Epithelial cell of prostate (primary cell): ENCODE data around the gene TIGD3.
"Not testable (repeated sequence)": the region's sequence is repeated elsewhere in the genome, so short reads cannot be mapped to it uniquely, and the experiment has no call there.

Experiments
- DNase-seq: peaks from one replicate; pipeline ENCODE4 v3.0.0-alpha.2; 2011; ENCODE audit warnings: low read depth, low spot score
- H3K27ac ChIP-seq: fragments of 450-650 bp; 2 replicates; pipeline ENCODE4 v1.5.1; 2017; ENCODE audit warnings: mild to moderate bottlenecking

Gene TIGD3

DNA sequence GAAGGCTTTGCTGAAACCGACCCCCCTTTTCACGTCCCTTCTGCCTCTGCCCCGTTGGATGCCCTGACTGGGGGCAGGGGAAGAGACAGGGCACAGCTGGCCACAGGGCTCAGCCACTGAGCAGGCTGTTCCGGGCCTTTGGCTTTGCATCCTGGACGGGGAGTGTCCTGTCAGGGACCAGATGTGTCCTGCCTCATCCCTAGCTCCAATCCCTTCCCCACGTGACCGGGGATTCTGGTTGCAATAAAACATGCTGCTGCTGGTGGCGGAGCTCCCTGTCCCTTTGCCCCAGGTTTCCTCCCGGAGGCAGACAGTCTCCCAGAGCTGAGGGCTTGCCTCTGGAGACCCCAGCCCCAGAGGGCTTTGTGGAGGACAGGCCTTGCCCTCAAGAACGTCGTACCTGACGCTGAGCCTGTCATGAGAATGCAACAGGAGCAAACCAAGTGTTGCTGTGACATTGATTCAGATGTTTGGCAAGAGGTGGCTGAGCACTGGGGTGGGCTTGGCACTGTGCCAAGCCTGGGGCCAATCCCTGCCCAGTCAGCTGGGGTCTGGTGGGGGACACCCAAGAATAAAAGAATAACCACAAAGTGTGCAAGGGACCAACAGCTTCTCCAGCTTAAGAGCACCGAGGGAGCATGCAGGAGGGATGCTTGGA, 32.6 kb upstream of the TIGD3 start:
- no peak overlapping the region for H3K27ac ChIP-seq
- DNase-seq = no peak

DNA sequence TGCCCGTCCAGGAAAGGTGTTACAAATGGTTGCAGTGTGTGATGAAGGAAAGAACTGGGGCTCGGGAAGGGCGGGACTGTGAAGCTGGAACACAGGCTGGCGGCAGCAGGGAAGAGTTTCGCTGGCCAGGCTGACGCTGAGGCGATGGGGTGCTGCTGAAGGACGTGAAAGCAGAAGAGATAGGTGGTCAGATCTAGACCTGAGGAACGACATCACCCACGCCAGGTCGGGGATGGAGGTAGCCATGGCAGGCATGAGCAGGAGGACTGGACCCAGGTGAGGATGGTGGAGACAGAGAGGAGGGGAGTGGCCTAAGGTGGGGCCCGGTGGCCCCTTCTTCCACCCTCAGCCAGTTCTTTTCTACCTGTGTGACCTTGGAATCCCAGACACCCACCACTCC, 30.7 kb upstream of the TIGD3 start:
- DNase-seq = no peak

DNA sequence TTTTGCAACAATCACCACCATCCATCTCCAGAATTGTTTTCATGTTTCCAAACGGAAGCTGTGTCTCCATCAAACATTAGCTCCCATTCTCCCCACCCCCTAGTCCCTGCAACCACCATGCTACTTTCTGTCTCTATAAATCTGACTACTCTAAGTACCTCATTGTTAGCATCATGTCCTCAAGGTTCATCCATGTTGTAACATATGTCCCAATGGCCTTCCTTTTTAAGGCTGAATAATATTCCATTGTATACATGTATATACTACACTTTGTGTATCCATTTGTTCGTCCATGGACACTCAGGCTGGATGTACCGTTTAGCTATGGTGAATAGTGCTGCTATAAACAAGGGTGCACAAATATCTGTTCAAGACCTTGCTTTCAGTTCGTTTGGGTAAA, 29.1 kb upstream of the TIGD3 start:
- no peak for DNase-seq
- no peak overlapping the region for H3K27ac ChIP-seq

More for the DNA sequence above, 30.7 kb upstream of the TIGD3 start:
- no peak overlapping the region for H3K27ac ChIP-seq

DNA sequence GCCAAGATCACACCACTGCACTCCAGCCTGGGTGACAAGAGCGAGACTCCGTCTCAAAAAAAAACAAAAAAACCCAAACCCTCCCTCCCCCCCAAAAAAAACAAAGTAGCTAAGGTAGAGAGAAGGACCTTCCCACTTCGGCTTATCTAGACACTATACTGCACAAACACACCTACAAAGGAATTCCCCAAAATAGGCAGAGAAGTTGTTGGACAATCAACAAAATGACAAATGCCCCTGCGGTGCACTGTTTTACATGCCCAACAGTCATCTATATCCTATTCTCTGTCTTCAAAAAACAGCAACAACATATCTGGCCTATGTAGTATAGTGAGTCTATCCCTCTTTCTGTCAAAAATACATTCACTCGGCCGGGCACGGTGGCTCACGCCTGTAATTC, 27.5 kb upstream of the TIGD3 start:
- DNase-seq = no peak
- no peak overlapping the region for H3K27ac ChIP-seq

DNA sequence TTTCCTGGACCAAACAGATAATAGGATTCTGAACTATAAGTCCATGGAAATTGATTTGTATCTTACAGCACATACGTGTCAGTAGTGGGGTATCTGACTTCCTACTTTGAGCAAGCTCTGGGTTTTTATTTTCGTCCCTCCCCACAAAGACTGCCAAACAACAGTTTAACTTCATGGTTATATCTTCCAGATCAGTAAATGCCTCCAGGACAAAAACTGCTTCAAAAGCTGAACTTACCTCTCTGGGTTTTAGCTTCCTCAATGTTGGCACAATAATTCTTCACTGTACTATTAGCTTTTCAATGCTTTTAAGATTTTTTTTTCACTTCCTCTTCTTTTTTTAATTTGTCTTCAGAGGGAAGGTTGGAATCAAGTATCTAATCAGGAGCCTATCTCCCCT, 25.1 kb upstream of the TIGD3 start:
- peak overlapping the region; percentile 18 for H3K27ac ChIP-seq
- no peak for DNase-seq

DNA sequence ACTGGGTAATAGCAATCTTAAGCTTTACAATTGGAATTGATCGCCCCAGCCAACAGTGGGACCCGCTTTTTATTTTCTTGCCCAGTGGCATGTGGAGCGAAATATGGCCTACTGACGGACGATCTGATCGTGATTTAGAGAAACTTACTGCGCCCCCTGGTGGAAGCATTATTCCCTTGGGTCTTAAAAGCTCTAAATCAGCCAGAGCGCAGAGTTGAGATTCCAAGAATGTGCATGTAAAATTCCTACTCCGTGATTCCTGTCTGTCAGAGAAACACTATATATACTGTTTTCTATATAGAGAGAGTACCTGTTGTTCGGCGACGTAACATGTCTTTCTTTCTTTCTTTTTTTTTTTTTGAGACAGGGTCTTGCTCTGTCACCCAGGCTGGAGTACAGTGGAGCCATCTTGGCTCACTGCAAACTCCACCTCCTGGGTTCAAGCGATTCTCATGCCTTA, 24.6 kb upstream of the TIGD3 start:
- H3K27ac ChIP-seq = peak overlapping the region; percentile 18

DNA sequence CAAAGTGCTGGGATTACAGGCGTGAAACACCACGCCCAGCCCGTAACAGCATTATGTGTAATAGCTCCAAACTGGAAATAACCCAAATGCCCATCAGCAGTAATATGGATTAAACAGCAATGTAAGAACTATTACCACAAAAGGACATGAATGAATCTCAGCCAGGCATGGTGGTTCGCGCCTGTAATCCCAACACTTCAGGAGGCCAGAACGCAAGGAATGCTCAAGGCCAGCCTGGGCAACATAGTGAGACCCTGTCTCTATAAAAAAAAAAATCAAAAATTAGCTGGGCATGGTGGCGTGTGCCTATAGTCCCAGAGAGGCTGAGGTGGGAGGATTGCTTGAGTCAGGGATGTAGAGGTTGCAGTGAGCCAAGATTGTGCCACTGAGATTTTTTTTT, 24.0 kb upstream of the TIGD3 start:
- H3K27ac ChIP-seq = no peak overlapping the region
- no peak for DNase-seq

More for the DNA sequence above, 24.6 kb upstream of the TIGD3 start:
- DNase-seq = peak; percentile 40

DNA sequence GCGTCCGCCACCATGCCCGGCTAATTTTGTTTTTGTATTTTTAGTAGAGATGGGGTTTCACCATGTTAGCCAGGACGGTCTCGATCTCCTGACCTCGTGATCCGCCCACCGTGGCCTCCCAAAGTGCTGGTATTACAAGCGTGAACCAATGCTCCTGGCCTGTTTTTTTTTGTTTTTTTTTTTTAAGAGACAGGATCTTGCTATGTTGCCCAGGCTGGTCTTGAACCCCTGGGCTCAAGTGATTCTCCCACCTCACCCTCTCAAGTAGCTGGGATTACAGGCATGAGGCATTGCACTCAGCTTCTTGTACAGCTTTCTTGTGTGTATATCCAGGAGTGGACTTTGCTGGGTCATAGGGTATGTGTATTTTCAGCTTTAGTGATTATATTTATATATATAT, 22.0 kb upstream of the TIGD3 start:
- DNase-seq, H3K27ac ChIP-seq: not testable (repeated sequence)

DNA sequence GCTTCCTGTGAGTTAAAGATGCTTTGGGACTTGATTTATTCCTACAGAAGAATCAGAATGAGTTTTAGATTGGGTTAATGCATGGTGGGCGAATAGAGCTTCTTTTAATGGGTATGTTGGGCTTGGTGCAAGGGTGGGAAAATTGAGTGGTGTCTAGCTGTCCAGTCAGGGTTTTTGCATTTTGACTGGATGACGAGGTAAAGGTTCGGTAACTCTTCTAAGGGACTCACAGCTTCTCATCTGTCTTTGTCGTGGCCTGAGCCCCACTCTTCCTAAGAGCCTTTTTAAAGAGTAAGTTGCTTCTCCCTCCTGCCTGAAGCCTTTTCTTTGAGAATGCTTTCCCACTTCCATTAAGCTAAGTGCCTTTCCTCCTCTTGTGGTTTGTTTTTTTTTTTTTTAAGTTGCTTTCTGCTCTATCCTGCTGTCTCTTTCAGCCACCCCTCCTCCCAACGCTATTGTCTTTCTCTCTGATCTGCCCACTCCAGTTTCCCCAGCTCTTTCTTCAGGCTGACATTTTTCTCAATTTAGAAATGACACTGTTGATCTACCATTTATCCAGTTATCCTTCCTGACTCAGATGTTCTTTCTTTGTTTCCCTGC, 19.8 kb upstream of the TIGD3 start:
- DNase-seq = no peak
- peak overlapping the region; percentile 54 for H3K27ac ChIP-seq

DNA sequence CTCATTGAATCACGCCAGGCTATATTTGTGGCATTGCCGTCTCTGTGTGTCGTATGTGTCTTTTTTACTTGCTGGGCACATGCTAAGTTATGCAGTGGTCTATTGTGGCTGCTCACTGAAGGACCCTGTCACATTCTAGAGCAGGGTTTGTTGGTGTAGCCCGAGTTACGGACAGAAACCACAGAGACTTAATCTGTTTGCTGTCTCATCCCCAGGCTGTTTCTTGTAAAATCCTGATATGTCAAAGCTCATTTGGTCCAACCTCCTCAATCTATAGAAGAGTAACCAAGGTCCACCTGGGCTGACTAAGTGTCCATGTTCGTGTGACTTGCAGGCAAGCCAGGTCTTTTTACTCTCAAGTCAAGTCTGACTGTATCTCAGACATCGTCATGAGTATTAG, 15.9 kb upstream of the TIGD3 start:
- no peak overlapping the region for H3K27ac ChIP-seq
- no peak for DNase-seq

DNA sequence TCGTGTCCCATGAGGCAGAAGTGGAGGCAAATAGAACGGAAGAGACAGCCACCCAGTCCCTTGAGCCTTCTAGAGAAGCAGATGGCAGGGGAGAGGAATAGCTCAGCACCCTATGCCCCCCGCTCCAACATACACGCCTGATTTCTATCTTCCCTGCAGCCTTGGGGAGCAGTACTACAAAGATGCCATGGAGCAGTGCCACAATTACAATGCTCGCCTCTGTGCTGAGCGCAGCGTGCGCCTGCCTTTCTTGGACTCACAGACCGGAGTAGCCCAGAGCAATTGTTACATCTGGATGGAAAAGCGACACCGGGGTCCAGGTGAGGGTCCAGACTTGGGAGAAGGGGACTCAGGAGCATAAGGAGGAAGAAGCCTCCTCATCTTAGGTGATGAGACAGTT, 14.3 kb upstream of the TIGD3 start:
- no peak for DNase-seq
- H3K27ac ChIP-seq = no peak overlapping the region

DNA sequence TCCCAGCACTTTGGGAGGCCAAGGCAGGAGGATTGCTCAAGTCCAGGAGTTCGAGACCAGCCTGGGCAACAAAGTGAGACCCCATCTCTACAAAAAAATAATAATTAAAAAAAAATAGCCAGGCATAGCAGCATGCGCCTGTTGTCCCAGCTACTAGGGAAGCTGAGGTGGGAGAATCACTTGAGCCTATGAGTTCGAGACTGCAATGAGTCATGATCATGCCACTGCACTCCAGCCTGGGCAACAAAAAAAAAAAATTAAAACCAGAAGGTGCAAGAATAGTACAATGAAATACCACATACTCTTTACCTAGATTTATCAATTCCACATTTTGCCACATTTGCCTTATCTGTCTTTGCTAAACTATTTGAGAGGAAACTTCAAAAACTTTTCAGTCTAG, 12.7 kb upstream of the TIGD3 start:
- no peak overlapping the region for H3K27ac ChIP-seq

DNA sequence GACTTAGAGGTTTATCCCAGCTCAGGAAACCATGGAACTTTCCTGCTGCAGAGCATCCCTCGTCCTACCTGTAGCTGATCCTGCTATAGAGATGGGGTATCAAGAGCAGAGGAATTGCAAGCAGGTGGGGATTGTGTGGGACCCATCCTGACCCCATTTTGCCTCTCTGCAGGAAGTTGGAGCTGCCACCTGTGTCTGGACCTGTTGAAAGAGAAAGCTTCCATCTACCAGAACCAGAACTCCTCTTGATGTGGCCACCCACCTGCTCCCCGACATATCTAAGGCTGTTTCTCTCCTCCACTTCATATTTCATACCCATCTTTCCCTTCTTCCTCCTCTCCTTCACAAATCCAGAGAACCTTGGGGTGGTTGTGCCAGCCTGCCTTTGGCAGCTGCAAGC, 3.0 kb upstream of the TIGD3 start:
- DNase-seq = no peak
- H3K27ac ChIP-seq = no peak overlapping the region

More for the DNA sequence above, 12.7 kb upstream of the TIGD3 start:
- DNase-seq = no peak

DNA sequence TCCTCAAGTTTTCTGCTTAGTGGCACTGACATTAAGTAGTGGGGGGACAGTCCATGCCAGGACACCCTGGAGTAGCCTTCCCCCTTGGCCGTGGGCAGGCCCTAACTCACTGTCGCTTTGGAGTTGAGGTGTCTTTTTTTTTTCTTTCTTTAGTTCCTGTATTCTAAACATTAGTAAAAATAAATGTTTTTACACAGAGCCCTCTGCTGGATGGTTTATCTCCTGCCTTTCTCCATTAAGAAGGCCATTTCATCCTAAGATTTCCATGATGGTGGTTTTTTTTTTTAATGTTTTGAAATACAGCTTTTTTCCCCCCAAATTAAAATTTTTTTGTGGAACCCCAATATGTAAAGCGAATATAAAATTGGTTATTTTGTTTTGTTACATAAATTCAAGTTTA, 1.8 kb upstream of the TIGD3 start:
- H3K27ac ChIP-seq = no peak overlapping the region

DNA sequence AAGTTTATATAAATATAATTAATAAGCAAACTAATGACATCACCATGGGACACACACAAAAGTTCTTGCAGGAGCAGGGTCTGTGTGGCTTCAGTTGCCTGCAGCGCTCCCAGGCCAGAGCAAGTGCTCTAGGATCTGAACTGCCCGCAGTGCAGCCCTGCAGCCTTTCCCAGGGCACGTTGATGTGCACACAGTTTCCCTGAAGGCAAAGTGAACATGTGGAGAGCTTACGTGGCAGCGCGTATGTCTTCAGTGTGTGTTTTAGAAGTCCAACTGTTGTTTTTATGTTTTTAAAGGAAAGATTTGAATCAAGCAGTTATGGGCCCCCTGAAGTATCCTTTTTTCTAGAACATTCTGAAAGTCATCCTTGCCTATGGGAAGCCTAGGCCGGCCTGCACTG, 1.2 kb upstream of the TIGD3 start:
- no peak for DNase-seq
- H3K27ac ChIP-seq = no peak overlapping the region

More for the DNA sequence above, 1.8 kb upstream of the TIGD3 start:
- no peak for DNase-seq

DNA sequence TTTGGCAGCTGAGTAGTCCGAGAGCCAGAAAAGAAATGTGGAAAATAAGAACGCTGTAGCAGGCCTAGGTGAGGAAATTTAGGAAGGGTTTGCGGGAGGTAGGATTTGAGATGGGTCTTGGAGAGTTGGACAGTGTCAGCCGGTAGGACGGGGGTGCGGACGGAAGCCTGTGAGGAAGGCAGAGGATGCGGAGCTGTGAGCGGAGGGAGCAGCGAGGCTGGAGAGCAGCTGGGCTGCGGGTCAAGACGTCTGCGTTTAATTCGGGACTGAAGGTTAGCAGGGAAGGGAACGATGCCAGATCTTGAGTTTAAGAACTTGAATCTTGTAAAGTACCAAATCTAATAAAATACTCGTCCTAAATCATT, 669 bp upstream of the TIGD3 start:
- no peak for DNase-seq
- no peak overlapping the region for H3K27ac ChIP-seq

DNA sequence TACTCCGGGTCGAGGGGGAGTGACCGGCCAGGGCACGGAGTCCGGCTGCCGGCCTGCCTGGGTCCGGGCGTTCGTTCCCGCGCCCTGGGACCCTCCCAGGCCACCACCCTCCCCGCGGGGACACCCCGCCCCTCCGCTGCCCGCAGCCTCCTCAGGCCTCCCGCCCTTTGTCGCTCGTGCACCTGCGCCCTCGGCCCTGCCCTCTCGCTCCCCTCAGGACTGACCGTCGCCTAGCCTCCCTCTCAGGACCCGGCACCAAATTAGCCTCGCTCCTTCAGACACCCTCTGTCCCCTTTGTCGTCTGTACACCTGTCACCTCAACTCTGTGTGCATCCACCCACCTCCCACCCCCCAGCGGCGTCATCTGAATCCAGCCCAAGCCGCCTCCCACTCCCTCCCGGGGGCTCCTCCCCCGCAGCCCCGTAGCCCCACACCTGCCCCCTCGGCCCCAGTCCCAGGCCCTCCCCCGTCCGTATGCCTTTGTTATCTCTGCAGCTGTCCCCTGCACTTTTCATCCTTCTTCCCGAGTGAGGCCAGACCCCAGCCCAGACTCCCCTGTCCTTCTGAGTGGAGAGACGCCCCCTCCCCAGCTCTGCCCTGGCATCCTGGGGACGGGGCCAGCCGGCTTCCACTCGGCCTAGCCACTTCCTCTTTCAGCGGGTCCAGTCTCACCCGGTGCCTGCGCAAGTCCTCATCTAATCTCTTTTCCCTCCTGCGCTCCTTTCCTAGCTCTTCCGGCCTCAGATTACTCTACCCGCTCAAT, 643 bp downstream of the TIGD3 start:
- no peak overlapping the region for H3K27ac ChIP-seq
- no peak for DNase-seq

DNA sequence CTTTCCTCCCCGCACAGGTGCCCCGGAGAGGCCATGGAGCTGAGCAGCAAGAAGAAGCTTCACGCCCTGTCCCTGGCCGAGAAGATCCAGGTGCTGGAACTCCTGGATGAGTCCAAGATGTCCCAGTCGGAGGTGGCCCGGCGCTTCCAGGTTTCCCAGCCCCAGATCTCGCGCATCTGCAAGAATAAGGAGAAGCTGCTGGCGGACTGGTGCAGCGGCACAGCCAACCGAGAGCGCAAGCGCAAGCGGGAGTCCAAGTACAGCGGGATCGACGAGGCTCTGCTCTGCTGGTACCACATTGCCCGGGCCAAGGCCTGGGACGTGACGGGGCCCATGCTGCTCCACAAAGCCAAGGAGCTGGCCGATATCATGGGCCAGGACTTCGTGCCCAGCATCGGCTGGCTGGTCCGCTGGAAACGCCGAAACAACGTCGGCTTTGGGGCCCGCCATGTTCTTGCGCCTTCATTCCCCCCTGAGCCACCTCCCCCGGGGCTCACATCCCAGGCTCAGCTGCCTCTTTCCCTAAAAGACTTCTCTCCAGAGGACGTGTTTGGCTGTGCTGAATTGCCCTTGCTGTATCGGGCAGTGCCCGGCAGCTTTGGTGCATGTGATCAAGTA, 1.3 kb downstream of the TIGD3 start:
- DNase-seq = no peak
- no peak overlapping the region for H3K27ac ChIP-seq

DNA sequence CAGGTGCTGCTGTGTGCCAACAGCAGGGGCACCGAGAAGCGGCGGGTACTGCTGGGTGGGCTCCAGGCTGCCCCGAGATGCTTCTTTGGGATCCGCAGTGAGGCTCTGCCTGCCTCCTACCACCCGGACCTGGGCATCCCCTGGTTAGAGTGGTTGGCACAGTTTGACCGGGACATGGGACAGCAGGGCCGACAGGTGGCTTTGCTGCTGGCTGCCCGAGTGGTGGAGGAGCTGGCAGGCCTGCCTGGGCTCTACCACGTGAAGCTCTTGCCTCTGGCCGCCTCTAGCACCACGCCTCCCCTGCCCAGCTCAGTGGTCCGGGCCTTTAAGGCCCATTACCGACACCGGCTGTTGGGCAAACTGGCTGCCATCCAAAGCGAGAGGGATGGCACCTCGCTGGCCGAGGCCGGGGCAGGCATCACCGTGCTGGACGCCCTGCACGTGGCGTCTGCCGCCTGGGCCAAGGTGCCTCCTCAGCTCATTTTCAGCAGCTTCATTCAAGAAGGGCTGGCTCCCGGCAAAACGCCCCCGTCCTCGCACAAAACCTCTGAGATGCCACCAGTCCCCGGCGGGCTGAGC, 1.9 kb downstream of the TIGD3 start:
- DNase-seq = no peak
- H3K27ac ChIP-seq = no peak overlapping the region

DNA sequence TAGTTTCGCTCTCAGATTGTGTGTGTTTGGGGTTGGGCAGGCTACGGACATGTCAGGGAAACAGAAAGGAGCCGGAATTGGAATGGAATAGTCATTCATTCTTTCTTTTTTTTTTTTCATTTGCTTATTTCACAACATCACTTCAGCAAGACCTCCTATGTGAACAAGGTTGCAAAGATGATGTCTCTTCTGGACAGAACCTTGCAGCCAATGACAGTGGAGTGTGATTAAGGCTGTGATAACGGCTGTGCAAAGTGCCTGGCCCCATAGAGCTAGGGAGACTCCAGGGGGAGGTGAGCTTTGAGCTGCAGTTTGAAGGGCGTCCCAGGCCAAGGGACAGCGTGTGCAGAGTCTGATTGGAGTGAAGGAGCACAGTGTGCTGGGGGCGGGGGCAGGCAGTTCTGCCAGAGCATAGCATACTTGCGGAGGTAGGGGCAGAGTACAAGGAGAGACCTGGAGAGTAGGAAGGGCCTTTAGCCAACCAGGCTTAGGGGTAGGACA, 3.4 kb downstream of the TIGD3 start:
- no peak overlapping the region for H3K27ac ChIP-seq
- no peak for DNase-seq
